Measurements from ENCODE around the gene PCDHB1.

Gene PCDHB1, protein sequence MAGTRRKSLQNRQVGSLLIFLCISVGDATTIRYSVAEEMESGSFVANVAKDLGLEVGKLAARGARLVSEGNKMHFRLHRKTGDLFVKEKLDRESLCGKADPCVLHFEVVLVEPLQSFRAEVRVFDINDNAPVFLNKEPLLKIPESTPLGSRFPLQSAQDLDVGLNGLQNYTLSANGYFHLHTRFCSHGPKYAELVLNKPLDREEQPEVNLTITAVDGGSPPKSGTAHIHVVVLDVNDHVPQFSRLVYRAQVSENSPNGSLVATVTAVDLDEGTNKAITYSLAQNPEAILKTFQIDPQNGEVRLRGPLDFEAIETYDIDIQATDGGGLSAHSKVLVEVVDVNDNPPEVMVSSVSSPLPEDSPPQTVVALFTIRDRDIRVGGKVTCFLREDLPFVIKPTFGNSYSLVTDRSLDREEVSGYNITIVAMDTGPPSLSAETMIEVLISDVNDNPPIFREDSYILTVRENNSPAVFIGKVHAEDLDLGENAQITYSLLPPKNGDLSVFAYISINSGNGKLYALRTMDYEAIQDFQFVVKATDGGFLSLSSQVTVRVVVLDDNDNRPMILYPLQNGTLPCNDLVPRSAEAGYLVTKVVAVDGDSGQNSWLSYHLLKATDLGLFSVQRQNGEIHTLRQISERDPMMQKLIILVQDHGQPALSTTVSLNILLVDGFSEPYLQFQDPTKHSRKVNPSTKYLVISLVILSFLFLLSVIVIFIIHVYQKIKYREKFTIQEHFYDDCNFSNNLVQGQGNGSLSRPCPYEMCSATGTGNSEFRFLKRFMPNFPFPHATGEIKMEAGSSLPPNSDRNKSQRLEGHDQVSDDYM
- total RNA-seq = 0 reads per million in 3 donors

GRCh38 chr5:141050622-141051520, at the start of gene PCDHB1:
Gene PCDHB1, plus strand, starts transcription at chr5:141051374. Its CDS starts 97 bp downstream, at chr5:141051471.
- Histone ChIP-seq H3K9me3 (ENCODE audit: control insufficient read depth, low read length) (no peaks in the 10 kb centered on the region), H3K36me3 (ENCODE audit: control insufficient read depth, insufficient read depth, low read length) (no peaks in the 10 kb centered on the region), H3K4me1 (ENCODE audit: control insufficient read depth, insufficient read depth, low read length, poor library complexity, severe bottlenecking) (no peaks in the 10 kb centered on the region), H3K27me3 (replicated peaks; ENCODE audit: control insufficient read depth, insufficient read depth, low read length, poor library complexity, severe bottlenecking) (peaks cover 3% of the 10 kb centered on the region), H3K4me3 (ENCODE audit: insufficient read depth, low read depth, low read length, poor library complexity, severe bottlenecking) (no peak within 1 kb of the TSS), H3K27ac (ENCODE audit: insufficient read depth, low read length, poor library complexity, severe bottlenecking) (no peak within 1 kb of the TSS)
- no peak for DNase-seq

GRCh38 chr5:141001446-141001843, 49.7 kb upstream of the PCDHB1 start:
- Histone ChIP-seq H3K36me3 (ENCODE audit: control insufficient read depth, insufficient read depth, low read length) (no peaks in the 10 kb centered on the region), H3K4me3 (ENCODE audit: insufficient read depth, low read depth, low read length, poor library complexity, severe bottlenecking) (no peak overlapping the region), H3K27me3 (replicated peaks; ENCODE audit: control insufficient read depth, insufficient read depth, low read length, poor library complexity, severe bottlenecking) (peaks cover 2% of the 10 kb centered on the region), H3K9me3 (ENCODE audit: control insufficient read depth, low read length) (no peaks in the 10 kb centered on the region), H3K27ac (ENCODE audit: insufficient read depth, low read length, poor library complexity, severe bottlenecking) (no peak overlapping the region), H3K4me1 (ENCODE audit: control insufficient read depth, insufficient read depth, low read length, poor library complexity, severe bottlenecking) (no peaks in the 10 kb centered on the region)
- no peak for DNase-seq

DNA sequence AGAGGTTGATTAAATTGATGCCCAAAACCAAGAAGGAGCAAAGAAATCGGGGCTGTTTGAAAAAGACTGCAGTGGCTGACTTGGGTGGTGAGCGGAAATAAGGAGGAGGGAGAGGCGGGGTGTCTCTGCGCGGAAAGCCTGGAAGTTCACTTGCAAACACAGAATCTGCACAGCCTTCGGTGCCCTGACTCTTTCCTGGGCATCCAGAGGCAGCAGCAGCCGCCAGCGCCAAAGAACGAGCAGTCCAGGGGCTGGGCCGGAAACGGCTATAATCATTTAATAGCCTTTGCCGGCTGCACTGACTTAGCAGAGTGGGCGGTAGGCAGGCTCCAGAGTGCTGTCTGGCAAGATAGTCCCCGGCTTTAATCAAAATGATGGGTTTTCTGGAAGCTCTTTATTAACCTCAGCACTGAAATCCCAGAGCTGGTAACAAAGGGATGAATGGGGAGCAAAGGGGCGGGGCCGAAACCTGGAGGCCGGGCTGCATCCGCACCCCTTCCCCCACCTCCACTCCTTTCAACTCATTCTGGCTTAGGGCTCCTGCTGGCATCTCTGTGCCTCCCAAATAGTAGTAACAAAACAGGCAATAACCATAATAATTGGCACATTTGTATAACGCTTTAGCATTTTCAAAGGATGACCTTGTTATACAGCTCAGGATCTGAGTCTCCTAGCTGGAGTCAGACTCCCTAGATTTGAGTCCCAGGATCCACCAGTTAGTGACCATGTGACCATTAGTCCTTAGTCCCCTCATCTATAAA, 49.1 kb upstream of the PCDHB1 start:
- Histone ChIP-seq H3K27ac (ENCODE audit: insufficient read depth, low read length, poor library complexity, severe bottlenecking) (no peak overlapping the region), H3K27me3 (replicated peaks; ENCODE audit: control insufficient read depth, insufficient read depth, low read length, poor library complexity, severe bottlenecking) (peaks cover 2% of the 10 kb centered on the region), H3K4me1 (ENCODE audit: control insufficient read depth, insufficient read depth, low read length, poor library complexity, severe bottlenecking) (no peaks in the 10 kb centered on the region), H3K4me3 (ENCODE audit: insufficient read depth, low read depth, low read length, poor library complexity, severe bottlenecking) (no peak overlapping the region), H3K9me3 (ENCODE audit: control insufficient read depth, low read length) (no peaks in the 10 kb centered on the region), H3K36me3 (ENCODE audit: control insufficient read depth, insufficient read depth, low read length) (no peaks in the 10 kb centered on the region)
- DNase-seq = no peak

DNA sequence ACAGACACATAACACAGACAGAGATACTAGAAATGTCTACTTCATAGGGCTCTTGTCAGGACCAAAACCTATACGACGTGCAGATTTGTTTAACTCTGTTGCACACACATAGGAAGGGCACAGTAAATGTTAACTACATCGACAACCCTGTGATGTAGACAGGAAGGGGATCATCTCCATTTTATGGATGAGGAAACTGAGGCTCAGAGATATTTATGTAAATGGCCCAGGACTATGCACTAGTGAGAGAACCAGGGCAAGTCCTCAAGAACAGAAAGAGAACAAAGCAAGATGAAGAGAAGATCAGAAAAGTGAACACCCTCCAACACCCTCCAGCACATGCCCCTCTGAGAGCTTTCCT, 48.6 kb upstream of the PCDHB1 start:
- no peak for DNase-seq
- no peaks in the 10 kb centered on the region for H3K4me1 ChIP-seq (ENCODE audit: control insufficient read depth, insufficient read depth, low read length, poor library complexity, severe bottlenecking)
- H3K9me3 ChIP-seq (ENCODE audit: control insufficient read depth, low read length) = no peaks in the 10 kb centered on the region
- H3K27ac ChIP-seq (ENCODE audit: insufficient read depth, low read length, poor library complexity, severe bottlenecking) = no peak overlapping the region
- no peak overlapping the region for H3K4me3 ChIP-seq (ENCODE audit: insufficient read depth, low read depth, low read length, poor library complexity, severe bottlenecking)
- H3K36me3 ChIP-seq (ENCODE audit: control insufficient read depth, insufficient read depth, low read length) = no peaks in the 10 kb centered on the region
- peaks cover 2% of the 10 kb centered on the region for H3K27me3 ChIP-seq (replicated peaks; ENCODE audit: control insufficient read depth, insufficient read depth, low read length, poor library complexity, severe bottlenecking)

GRCh38 chr5:141003031-141003430, 48.1 kb upstream of the PCDHB1 start:
- H3K27ac ChIP-seq (ENCODE audit: insufficient read depth, low read length, poor library complexity, severe bottlenecking) = no peak overlapping the region
- H3K4me3 ChIP-seq (ENCODE audit: insufficient read depth, low read depth, low read length, poor library complexity, severe bottlenecking) = no peak overlapping the region
- peaks cover 2% of the 10 kb centered on the region for H3K27me3 ChIP-seq (replicated peaks; ENCODE audit: control insufficient read depth, insufficient read depth, low read length, poor library complexity, severe bottlenecking)
- H3K4me1 ChIP-seq (ENCODE audit: control insufficient read depth, insufficient read depth, low read length, poor library complexity, severe bottlenecking) = no peaks in the 10 kb centered on the region
- no peaks in the 10 kb centered on the region for H3K9me3 ChIP-seq (ENCODE audit: control insufficient read depth, low read length)
- no peaks in the 10 kb centered on the region for H3K36me3 ChIP-seq (ENCODE audit: control insufficient read depth, insufficient read depth, low read length)
- no peak for DNase-seq

DNA sequence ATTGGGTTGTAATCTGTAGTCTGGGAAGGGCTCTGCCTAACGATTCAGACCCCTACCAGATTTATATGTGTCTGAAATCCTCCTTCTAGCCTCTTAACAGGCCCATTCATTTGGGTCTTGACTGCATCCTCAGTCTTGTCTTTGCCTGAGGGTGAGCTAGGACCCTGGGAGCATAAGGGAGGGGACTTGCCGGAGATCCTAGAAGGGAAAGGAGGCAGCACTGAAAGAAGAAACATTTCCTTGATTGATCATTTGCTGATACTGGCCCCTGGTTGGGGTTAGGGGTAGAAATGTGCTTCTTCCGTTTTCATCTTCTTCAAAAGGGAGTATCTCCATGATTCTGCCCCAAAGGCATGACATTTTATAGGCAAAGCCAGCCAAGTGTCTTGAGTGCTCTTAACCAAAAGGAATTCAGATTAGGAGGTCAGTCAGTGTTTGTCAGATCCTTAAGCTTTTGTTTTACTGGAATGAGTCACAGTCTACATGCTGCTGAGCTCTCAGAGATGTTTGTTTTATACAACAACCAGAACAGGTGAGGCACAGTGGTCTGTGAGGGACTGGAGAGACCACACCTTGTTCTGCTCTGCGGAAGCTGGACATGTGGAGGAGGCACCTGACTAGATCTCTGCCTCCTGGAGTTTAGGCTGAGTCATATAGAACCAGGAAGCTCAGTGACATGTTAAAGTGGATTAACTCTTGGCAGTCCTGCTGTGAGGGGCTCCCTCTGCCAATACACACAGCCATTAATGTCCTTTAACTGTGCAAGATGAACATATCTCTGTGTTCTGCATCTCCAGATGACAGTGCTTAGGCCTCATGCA, 47.2 kb upstream of the PCDHB1 start:
- no peaks in the 10 kb centered on the region for H3K4me1 ChIP-seq (ENCODE audit: control insufficient read depth, insufficient read depth, low read length, poor library complexity, severe bottlenecking)
- H3K27me3 ChIP-seq (replicated peaks; ENCODE audit: control insufficient read depth, insufficient read depth, low read length, poor library complexity, severe bottlenecking) = peaks cover 2% of the 10 kb centered on the region
- H3K4me3 ChIP-seq (ENCODE audit: insufficient read depth, low read depth, low read length, poor library complexity, severe bottlenecking) = no peak overlapping the region
- no peak overlapping the region for H3K27ac ChIP-seq (ENCODE audit: insufficient read depth, low read length, poor library complexity, severe bottlenecking)
- no peaks in the 10 kb centered on the region for H3K9me3 ChIP-seq (ENCODE audit: control insufficient read depth, low read length)
- H3K36me3 ChIP-seq (ENCODE audit: control insufficient read depth, insufficient read depth, low read length) = no peaks in the 10 kb centered on the region
- DNase-seq = no peak

GRCh38 chr5:141007791-141008190, 43.4 kb upstream of the PCDHB1 start:
- Histone ChIP-seq H3K27me3 (replicated peaks; ENCODE audit: control insufficient read depth, insufficient read depth, low read length, poor library complexity, severe bottlenecking) (peaks cover 5% of the 10 kb centered on the region), H3K9me3 (ENCODE audit: control insufficient read depth, low read length) (no peaks in the 10 kb centered on the region), H3K4me1 (ENCODE audit: control insufficient read depth, insufficient read depth, low read length, poor library complexity, severe bottlenecking) (no peaks in the 10 kb centered on the region), H3K36me3 (ENCODE audit: control insufficient read depth, insufficient read depth, low read length) (no peaks in the 10 kb centered on the region), H3K4me3 (ENCODE audit: insufficient read depth, low read depth, low read length, poor library complexity, severe bottlenecking) (no peak overlapping the region), H3K27ac (ENCODE audit: insufficient read depth, low read length, poor library complexity, severe bottlenecking) (no peak overlapping the region)
- no peak for DNase-seq

GRCh38 chr5:141010047-141010793, 41.0 kb upstream of the PCDHB1 start:
- H3K27ac ChIP-seq (ENCODE audit: insufficient read depth, low read length, poor library complexity, severe bottlenecking) = no peak overlapping the region
- H3K9me3 ChIP-seq (ENCODE audit: control insufficient read depth, low read length) = no peaks in the 10 kb centered on the region
- H3K27me3 ChIP-seq (replicated peaks; ENCODE audit: control insufficient read depth, insufficient read depth, low read length, poor library complexity, severe bottlenecking) = peaks cover 5% of the 10 kb centered on the region
- no peak overlapping the region for H3K4me3 ChIP-seq (ENCODE audit: insufficient read depth, low read depth, low read length, poor library complexity, severe bottlenecking)
- H3K4me1 ChIP-seq (ENCODE audit: control insufficient read depth, insufficient read depth, low read length, poor library complexity, severe bottlenecking) = no peaks in the 10 kb centered on the region
- DNase-seq = no peak
- H3K36me3 ChIP-seq (ENCODE audit: control insufficient read depth, insufficient read depth, low read length) = no peaks in the 10 kb centered on the region
